Left lung (tissue), 10 donors: Measurements from ENCODE around the gene C1QL1. TPM values are rescaled to one million over a fixed set of nuclear protein-coding genes. Genes with fewer than 3 reads are reported as not detected.

Source experiments
- ATAC-seq: fragments of 200-7000 bp; cut with Tn5 transposase; one replicate; pipeline ENCODE4 v1.9.1; 2020; ENCODE audit warnings: moderate library complexity
- DNase-seq, 4 donors: peaks; one replicate each; pipeline ENCODE4 v3.0.0-alpha.2; 2013 to 2020
- H3K27ac ChIP-seq, 2 donors: fragments of 200-600 bp; sonication (generic) in 1 of 2; one replicate each; pipeline versions ENCODE4 v1.5.0 to v1.8.0; 2020 to 2021
- H3K27me3 ChIP-seq, 2 donors: fragments of 200-600 bp; sonication (generic) in 1 of 2; one replicate each; pipeline versions ENCODE4 v1.5.0 to v1.8.0; 2020 to 2021
- H3K36me3 ChIP-seq, 2 donors: fragments of 200-600 bp; sonication (generic) in 1 of 2; one replicate each; pipeline versions ENCODE4 v1.5.0 to v1.8.0; 2020 to 2021
- H3K4me1 ChIP-seq, 2 donors: fragments of 200-600 bp; one replicate each; pipeline ENCODE4 v1.8.0; 2021
- H3K4me3 ChIP-seq, 2 donors: fragments of 200-600 bp; sonication (generic) in 1 of 2; one replicate each; pipeline versions ENCODE4 v1.5.0 to v1.8.0; 2020 to 2021; ENCODE audit warnings: mild to moderate bottlenecking in 1 of 2
- H3K9me3 ChIP-seq, 2 donors: fragments of 200-600 bp; sonication (generic) in 1 of 2; one replicate each; pipeline versions ENCODE4 v1.5.0 to v1.8.0; 2020 to 2021
- intact Hi-C, 2 donors: fragments of 100-400 bp; cut with DNase I; formaldehyde crosslinking; loops; one replicate each; pipeline versions ENCODE4 v1.11.2 to v1.14.2; 2022
- microRNA-seq, 2 donors: library from miRNA; unstranded; fragments of <30 nt; microRNA quantifications; one replicate each; pipeline ENCODE4, GENCODE V29; 2019
- polyA plus RNA-seq, 6 donors: library from polyadenylated mRNA; unstranded; fragments of 120-200 nt; gene quantifications; one replicate each; pipeline ENCODE4 v1.2.1, GENCODE V29; 2013; ENCODE audit not compliant: insufficient read length in 6 of 6
- total RNA-seq, 2 donors: library from RNA; stranded (reverse); fragmentation: NEBNext Ultra II Directional; extraction: Animal tissue kit (Norgen Biotek cat#: 25700); gene quantifications; one replicate each; pipeline ENCODE4 v1.2.1, GENCODE V29; 2021
- TF ChIP-seq, protein P1 (sequence below), 2 donors: fragments of 200-600 bp; sonication (generic) in 1 of 2; IDR thresholded peaks; one replicate each; pipeline versions ENCODE4 v1.5.0 to v1.8.0; 2021; ENCODE audit warnings: antibody characterized with exemption in 2 of 2
- donor health status: DM: no; HTN: yes; CAD: no.
- donor health status: DM: no; HTN: no; CAD: no.

C1QL1 gene
- total and polyA plus RNA-seq, 8 donors: 0.70 to 2.9 (median 2.2) TPM; not detected in 1

- no peaks in the 10 kb centered on the region for H3K36me3 ChIP-seq
- no peak overlapping the region for H3K27ac ChIP-seq
- TF ChIP-seq, protein P1, sequence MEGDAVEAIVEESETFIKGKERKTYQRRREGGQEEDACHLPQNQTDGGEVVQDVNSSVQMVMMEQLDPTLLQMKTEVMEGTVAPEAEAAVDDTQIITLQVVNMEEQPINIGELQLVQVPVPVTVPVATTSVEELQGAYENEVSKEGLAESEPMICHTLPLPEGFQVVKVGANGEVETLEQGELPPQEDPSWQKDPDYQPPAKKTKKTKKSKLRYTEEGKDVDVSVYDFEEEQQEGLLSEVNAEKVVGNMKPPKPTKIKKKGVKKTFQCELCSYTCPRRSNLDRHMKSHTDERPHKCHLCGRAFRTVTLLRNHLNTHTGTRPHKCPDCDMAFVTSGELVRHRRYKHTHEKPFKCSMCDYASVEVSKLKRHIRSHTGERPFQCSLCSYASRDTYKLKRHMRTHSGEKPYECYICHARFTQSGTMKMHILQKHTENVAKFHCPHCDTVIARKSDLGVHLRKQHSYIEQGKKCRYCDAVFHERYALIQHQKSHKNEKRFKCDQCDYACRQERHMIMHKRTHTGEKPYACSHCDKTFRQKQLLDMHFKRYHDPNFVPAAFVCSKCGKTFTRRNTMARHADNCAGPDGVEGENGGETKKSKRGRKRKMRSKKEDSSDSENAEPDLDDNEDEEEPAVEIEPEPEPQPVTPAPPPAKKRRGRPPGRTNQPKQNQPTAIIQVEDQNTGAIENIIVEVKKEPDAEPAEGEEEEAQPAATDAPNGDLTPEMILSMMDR (IDR thresholded peaks at IDR 0.05): peak; percentile 39 to 40
- ATAC-seq: peak; percentile 90
- peak in 3 of 4 donors; percentile 43 to 84 (median 68) for DNase-seq
- intact Hi-C loops: loop anchor here (10.0 kb wide), 2 partner anchors 103 to 213 kb away; no protein-coding TSS in a partner anchor
- H3K27me3 ChIP-seq: peaks cover 0 to 53% of the 10 kb centered on the region in 2 donors
- peak overlapping the region; percentile 11 to 27 for H3K4me3 ChIP-seq
- H3K9me3 ChIP-seq: no peaks in the 10 kb centered on the region
- peaks cover 8 to 28% of the 10 kb centered on the region in 2 donors for H3K4me1 ChIP-seq
Observed at GRCh38 chr17:44911133-44912001, 56.7 kb downstream of the C1QL1 start.

DNA sequence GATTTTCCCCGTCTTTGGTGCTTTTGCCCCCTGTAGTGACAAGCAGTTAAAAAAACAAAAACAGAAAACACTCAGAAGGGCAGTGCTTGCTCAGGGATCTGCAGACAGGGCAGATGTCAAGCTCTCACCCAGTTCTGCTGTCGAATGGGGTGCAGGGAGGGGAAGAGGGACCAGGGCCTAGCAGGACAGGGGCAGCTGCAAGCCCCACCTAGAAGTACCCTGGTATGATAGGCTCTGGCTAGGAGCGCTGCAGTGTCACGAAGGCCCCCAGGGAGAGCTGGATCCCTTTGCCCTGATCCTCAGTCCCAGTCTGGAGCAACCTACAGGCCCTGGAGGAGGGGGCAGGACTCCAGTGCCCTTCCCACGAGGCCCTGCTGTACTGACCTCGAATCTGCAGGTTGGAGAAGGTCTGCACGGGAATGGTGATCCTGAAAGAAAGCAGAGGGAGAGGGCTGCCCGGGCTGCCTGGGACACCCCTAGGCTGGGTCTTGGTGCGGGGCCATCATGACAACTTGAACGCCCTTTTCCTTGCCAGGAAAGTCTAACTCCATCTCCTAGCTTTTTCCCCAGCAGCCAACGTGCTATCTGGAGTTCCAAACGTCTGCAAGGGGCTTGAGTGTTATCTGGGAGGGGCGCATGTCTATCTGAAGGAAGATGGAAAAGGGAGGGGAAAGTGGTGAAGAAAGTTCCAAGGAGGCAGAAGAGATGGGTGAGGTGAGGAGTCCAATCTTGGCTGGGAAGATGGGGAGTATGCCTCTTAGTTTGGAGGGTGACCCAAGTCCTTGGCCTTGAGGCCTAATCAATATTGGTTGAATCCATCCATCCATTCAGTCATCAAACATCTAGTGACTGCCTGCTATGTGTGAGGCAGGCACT lies 57.6 kb downstream of the C1QL1 start:
- H3K4me1 ChIP-seq: peaks cover 5 to 28% of the 10 kb centered on the region in 2 donors
- no peak overlapping the region for H3K4me3 ChIP-seq
- no peak overlapping the region for H3K27ac ChIP-seq
- H3K36me3 ChIP-seq: no peaks in the 10 kb centered on the region
- no peak for DNase-seq
- intact Hi-C loops: loop anchor here (10.0 kb wide), 2 partner anchors 104 to 214 kb away; no protein-coding TSS in a partner anchor
- H3K27me3 ChIP-seq: peaks cover 0 to 52% of the 10 kb centered on the region in 2 donors
- no peaks in the 10 kb centered on the region for H3K9me3 ChIP-seq
- ATAC-seq: no peak
- TF ChIP-seq, protein P1 (IDR thresholded peaks at IDR 0.05): no peak

Small RNA genes within 50 kb of the gene (microRNA-seq; reads per million reads assigned to microRNA genes)
- gene MIR6783: 0 reads per million in 2 donors

Other genes with a start within 250 kb of the C1QL1 start
- under 1 TPM; 0.13 to 0.64 TPM for gene ADAM11, start 209.3 kb downstream of the C1QL1 start, total RNA-seq
- gene ADAM11, start 209.3 kb downstream of the C1QL1 start, polyA plus RNA-seq: 1 to 10 TPM; 1.1 to 4.2 (median 3.0) TPM
- gene GJC1, start 138.0 kb downstream of the C1QL1 start, total RNA-seq: 10 to 100 TPM; 17.3 to 18.8 TPM
- gene GJC1, start 138.0 kb downstream of the C1QL1 start, polyA plus RNA-seq: 10 to 100 TPM; 43.3 to 52.9 (median 46.4) TPM
- gene HIGD1B, start 120.4 kb downstream of the C1QL1 start, total RNA-seq: 10 to 100 TPM; 17.1 to 19.5 TPM
- 10 to 100 TPM; 11.0 to 21.7 (median 17.0) TPM for gene HIGD1B, start 120.4 kb downstream of the C1QL1 start, polyA plus RNA-seq
- gene EFTUD2, start 68.9 kb downstream of the C1QL1 start, total RNA-seq: 100 to 1,000 TPM in 1 of 2 donors, 10 to 100 TPM in 1; 83.4 to 112 TPM
- 100 to 1,000 TPM in 1 of 6 donors, 10 to 100 TPM in 5; 85.3 to 103 (median 95.1) TPM for gene EFTUD2, start 68.9 kb downstream of the C1QL1 start, polyA plus RNA-seq
- under 1 TPM in 1 of 2 donors, not detected in 1; 0.15 TPM for gene GFAP, start 52.8 kb downstream of the C1QL1 start, total RNA-seq
- 1 to 10 TPM in 1 of 6 donors, under 1 TPM in 4, not detected in 1; 0.14 to 1.1 (median 0.55) TPM for gene GFAP, start 52.8 kb downstream of the C1QL1 start, polyA plus RNA-seq
- gene KIF18B, start 20.5 kb downstream of the C1QL1 start, total RNA-seq: 1 to 10 TPM; 2.9 to 6.0 TPM
- 10 to 100 TPM; 11.0 to 24.5 (median 15.1) TPM for gene KIF18B, start 20.5 kb downstream of the C1QL1 start, polyA plus RNA-seq
- 10 to 100 TPM; 20.5 to 30.8 TPM for gene DCAKD, start 83.3 kb upstream of the C1QL1 start, total RNA-seq
- 10 to 100 TPM; 42.2 to 50.8 (median 48.1) TPM for gene DCAKD, start 83.3 kb upstream of the C1QL1 start, polyA plus RNA-seq
- 100 to 1,000 TPM; 123 to 129 TPM for gene NMT1, start 93.0 kb upstream of the C1QL1 start, total RNA-seq
- 10 to 100 TPM; 59.8 to 73.2 (median 64.6) TPM for gene NMT1, start 93.0 kb upstream of the C1QL1 start, polyA plus RNA-seq
- 10 to 100 TPM; 41.0 to 49.1 TPM for gene PLCD3, start 164.2 kb upstream of the C1QL1 start, total RNA-seq
- gene PLCD3, start 164.2 kb upstream of the C1QL1 start, polyA plus RNA-seq: 10 to 100 TPM; 12.5 to 20.1 (median 15.5) TPM
- gene ACBD4, start 167.4 kb upstream of the C1QL1 start, total RNA-seq: 10 to 100 TPM; 10.6 to 15.7 TPM
- 10 to 100 TPM; 12.5 to 15.9 (median 15.0) TPM for gene ACBD4, start 167.4 kb upstream of the C1QL1 start, polyA plus RNA-seq
- 10 to 100 TPM; 27.3 to 34.6 TPM for gene HEXIM1, start 180.2 kb upstream of the C1QL1 start, total RNA-seq
- gene HEXIM1, start 180.2 kb upstream of the C1QL1 start, polyA plus RNA-seq: 10 to 100 TPM; 32.1 to 41.5 (median 37.1) TPM
- 1 to 10 TPM; 5.4 to 6.0 TPM for gene HEXIM2, start 193.6 kb upstream of the C1QL1 start, total RNA-seq
- 10 to 100 TPM in 3 of 6 donors, 1 to 10 TPM in 3; 7.1 to 10.9 (median 9.9) TPM for gene HEXIM2, start 193.6 kb upstream of the C1QL1 start, polyA plus RNA-seq